ENCODE measurements around the gene CDAN1.

CDAN1 gene

DNA sequence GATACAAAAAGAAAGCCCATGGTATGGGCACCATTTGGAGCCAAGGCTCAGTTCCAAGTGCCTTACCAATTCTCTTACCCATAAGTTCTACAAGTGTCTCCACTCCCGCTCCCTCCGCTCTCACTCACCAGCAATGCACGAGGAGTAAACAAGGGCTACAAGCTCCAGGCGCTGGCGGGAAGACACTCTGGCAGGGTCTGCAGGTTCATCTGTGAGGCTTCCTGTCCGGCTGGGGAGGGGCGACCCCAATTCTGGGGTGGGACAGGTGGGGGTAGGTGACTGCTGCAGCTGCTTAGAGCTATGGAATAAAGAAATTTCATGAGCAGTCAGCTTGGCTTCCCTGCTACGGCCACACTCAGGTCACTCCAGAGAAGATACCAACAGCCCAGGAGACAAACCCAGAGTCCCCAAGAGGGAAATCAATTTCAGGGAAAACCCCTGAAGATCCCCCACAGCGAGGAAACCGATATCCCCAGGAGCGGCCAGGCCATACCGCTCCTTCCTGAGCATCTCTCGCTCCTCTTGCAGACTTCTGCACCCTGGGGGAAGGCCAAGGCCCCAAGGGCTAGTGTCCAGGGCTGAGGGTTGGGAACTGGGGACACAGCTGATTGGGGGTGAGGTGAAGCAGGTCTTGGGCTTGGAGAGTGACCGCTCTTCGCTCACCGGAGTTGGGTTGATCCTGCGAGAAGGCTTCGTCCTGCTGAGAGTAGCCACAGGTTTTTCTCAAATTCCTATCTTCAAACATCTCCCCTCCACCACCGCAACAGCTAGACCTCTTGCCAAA lies 1.4 kb downstream of the CDAN1 start:
- DNase-seq (ENCODE audit: low spot score), result no peak

DNA sequence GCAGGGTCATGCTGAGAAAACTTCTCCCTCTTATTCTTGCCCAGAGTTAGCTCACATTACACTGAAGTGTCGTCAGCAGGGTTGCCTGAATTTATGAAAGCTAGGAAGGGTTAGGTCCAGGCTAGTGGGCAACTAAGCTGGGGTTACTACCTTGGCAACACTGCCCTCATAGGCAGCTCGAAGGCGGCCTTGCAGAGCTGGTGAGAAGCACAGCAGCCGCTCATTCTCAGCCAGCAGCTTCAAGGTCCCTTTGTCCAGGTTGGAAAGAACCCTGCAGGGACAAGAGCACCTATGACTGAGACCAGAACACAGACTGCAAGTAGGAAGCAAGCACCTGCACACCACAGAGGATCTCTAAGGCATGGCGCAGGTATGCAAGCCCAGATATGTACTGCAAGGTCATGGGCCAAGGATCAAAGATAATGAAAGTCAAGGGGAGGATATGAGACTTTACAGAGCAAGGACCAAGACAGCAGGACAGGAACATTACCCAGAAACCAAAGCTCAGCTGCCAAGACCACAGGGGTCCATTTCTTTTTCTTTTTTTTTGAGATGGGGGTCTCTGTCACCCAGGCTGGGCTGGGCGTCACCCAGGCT lies 2.8 kb downstream of the CDAN1 start:
- DNase-seq (ENCODE audit: low spot score), result no peak

DNA sequence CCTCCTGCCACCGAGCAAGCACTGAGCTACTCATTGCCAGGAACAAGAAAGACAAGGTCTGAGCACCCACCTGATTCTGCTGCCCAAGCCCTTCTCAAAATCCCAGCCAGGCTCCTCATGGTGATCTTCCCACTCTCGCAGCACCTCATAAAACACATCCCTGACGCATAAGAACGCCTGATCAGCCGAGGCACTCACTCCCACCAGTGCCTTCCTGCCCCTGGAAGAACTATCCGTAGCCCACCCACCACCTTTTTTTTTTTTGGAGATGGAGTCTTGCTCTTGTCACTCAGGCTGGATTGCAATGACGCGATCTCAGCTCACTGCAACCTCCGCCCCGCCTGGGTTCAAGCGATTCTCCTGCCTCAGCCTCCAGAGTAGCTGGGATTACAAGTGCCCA lies 3.9 kb downstream of the CDAN1 start:
- DNase-seq (ENCODE audit: low spot score), result no peak

DNA sequence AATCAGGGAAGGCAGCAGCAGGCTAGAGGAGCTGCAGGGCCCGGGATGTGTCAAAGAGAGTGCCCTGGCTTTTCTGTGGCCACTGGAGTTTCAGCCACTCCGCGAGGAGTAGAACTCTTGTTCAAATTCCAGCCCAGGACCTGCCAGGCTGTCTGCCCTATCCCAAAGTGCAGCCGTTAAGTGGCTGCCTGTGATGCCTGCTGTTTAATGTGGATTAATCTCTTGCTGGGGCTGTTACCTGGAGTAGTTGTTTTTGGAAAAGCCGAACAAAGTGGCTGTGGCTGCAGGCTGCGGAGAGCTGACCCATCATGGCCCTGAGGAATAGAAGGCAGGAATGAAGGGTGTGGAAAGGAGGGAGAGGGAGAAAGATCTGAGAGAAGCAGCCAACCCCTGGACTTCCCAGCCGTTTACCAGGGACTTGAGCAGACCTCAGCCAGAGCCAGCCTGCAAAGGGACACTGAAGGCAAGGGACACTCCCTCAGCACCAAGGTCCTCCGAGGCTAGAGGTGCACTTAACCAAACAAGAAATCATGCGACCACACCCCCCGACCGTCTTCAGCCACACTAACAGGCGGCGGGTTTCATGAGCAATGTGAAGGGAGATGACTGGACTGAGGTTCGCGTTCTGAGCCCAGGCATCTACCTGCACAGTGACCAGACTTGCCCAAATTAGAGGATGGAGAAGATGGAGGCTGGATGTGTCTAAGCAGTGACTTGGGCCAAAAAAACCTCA lies 4.7 kb downstream of the CDAN1 start:
- DNase-seq (ENCODE audit: low spot score), result no peak

DNA sequence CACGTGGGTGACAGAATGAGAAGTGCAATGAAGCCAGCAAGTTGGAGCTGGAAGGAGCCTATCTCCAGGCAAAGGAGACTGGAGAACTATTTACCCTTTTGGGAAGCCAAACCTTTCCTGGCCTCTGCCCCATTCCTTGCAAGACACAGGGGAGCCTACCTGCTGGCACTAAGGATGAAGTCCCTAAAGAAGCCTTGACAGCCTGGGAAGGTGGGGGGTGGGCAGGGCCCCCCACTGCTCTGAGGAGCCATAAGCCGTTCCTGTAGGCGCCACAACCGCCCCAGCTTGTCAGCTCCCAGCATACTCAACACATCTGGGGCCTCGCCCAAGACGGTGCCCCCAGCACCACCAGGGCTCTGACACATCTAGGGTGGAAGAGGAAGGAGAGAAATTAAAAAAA lies 5.5 kb downstream of the CDAN1 start:
- DNase-seq (ENCODE audit: low spot score), result no peak

DNA sequence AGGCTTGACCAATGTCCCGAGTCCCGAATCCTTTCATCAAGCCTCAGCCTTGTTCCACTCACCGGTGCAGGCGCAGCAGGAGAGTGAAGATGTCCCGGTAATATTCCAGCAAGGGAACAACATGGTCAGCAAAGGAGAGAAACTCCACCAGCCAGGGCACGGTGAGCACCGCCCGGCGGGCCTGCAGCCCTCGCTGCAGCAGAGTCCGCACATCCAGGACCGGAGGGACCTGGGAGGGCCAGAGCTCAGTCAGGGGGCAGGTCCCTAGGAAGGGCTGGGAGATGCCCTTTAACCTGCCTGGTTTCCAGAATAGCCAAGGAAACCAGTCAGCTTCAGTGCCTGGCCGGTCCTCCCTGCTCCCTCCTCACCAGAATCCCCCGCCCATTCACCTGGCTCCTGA lies 6.4 kb downstream of the CDAN1 start:
- no peak for DNase-seq (ENCODE audit: low spot score)

DNA sequence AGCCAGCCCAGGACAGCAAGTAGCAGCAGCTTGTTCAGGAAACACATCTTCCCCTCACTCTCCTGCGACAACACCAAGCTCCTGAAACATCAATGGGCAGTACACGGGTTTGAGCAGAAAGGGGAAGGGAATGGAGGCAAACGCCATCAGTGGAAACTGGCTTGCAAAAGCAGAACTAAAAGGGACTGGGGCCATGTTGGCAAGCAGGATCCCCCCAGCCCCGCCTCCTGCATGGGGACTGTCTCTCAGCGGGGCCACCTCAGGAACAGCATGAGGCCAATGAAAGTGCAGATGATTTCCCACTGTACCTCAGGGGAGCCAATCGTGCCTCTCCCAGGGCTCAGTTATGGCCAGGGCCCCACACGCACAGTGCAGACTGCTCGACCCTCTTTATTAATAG lies 6.8 kb downstream of the CDAN1 start:
- no peak for DNase-seq (ENCODE audit: low spot score)

DNA sequence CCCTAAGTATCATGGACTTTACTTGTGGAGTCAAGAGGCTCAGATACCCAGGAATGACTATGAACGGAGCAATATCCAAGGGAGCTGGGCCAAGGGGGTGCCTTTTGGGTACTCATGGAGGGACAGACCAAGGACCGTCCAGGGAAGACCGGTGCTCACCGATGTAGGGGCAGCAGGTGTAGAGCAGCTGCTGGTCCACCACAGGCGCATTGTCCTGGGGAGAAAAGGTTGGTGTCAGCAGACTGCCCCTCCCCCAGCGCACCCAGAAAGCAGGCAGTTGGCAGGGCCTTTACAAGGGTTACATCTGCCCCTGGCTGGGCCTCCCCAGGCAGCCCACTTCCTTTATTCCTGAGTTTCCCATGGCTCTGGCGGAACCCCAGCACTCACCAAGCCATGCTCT lies 7.5 kb downstream of the CDAN1 start:
- DNase-seq (ENCODE audit: low spot score), result no peak

DNA sequence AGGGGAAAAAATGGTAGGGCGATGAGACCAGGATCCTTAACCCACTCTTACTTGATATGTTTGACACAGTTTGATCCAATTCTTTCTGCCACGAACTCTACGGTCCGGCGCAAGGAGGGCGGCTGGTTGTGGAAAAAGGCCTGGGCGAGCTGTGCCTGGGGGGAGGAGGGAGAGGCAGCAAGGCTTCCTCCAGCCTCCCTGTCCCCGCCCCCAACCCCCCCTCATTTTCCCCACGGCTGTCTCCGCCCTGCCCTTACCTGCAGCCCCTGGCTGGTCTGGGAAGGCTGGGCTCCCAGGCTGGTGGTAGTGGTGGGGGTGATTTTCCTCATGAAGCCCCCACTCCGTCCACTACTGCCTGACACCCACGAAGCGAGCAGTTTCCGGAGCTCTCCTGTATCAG lies 8.0 kb downstream of the CDAN1 start:
- DNase-seq (ENCODE audit: low spot score), result no peak

DNA sequence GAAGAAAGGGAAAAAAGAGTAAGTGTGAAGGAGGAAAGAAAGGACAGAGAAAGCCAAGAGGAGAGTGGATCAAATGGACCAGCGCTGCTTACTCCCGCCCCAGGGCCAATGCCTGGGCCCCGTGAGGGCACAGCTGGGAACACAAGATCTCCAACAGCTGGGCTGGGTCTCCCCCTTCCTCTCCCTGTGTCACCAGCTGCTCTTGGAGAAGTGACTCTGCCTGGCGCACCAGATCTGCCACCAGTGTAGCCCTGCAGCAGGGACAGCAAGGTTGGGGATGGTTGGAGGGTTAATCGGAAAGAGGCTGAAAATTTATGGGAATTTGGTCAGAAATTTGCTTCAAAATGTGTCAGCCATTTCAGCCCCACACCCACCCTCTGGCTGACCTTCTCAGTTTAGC lies 8.4 kb downstream of the CDAN1 start:
- DNase-seq (ENCODE audit: low spot score), result no peak

DNA sequence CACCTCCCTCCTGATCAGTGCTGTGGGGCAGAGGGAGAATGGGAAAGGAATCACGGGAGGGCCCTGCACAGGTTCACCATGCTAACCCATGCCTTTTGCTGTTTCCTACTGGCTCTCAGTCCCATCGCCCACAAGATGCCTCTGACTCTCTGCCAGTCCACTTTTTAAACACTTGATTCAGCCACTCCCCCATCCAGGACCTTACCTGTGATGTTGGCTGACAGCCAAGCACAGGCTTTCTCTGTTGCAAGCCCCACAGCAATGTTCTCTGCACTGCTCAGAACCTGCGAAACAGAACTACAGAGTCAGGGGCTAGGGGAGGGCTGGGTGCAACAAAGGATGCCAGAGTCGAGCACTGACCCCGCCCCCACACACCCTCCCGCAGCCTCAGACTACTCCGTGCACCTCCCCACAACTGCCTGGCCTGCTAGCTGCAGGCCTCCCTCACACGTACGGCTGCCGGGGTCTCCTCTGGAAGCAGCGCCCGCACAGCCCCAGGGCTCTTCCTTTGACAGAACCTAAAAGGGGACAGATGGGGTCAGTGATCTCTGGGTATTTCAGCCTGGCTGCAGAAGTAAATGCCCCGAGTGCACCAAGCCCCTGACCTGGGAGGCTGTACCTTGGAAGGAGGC lies 9.1 kb downstream of the CDAN1 start:
- DNase-seq (ENCODE audit: low spot score), result no peak

DNA sequence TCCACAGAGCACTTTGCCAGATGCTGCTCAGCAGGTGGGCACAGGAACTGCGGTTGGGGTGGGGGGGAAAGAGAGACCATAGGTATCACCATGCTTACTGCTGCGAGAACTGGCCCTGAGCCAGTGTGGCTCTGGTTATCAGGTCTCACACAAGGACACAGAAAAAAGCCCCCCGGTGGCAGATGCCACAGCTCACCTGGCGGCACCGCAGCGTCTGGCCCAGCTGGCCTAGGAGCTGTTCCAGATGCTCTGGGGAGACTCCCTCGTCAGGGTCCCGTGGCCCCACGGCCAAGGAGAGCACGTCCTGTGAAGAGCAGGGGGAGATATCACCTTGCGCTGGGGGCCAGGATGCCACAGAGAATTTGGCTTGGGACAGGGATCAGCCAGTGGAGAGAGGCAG lies 10.8 kb downstream of the CDAN1 start:
- no peak for DNase-seq (ENCODE audit: low spot score)

DNA sequence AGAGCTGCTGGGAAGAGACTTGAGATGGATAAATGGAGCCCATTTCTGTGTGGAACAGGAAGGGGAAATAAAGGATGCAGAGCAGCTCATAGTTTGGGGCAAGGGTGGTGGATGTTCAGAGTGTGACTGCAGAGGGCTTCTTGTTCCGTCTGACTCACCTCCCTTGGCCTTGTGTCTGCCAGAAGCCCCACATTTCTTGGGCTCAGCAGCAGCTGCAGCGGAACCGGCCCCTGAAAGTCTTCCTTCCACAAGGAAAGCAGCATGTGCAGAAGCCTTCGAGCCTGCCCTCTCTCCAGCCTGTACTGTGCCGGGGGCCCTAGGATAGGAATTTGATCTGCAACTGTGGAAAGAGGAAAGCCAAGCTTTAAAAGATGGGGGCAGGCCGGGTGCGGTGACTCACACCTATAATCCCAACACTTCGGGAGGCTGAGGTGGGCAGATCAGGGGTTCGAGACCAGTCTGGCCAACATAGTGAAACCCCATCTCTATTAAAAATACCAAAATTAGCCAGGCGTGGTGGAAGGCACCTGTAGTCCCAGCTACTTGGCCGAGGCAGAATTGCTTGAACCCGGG lies 11.5 kb downstream of the CDAN1 start:
- DNase-seq (ENCODE audit: low spot score), result no peak

DNA sequence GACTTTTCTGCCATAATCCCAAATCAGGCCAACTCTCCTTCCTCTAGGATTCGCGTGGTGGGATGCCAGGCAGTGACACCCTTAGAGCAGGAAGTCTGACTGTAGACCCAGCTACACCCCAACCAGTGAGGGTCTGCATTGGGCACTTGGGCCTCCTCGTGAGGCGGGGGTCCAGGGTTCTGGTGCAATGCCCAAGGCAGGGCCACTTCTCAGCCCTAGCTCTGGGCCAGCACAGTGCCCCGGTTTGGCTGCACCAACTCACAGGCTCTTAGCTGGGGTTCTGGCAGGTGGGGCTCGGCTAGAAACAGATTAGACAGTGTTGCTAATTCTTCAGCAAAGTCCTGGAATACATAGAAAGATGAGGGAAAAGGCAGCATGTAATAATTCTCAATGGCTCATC lies 12.7 kb downstream of the CDAN1 start:
- DNase-seq (ENCODE audit: low spot score), result no peak

DNA sequence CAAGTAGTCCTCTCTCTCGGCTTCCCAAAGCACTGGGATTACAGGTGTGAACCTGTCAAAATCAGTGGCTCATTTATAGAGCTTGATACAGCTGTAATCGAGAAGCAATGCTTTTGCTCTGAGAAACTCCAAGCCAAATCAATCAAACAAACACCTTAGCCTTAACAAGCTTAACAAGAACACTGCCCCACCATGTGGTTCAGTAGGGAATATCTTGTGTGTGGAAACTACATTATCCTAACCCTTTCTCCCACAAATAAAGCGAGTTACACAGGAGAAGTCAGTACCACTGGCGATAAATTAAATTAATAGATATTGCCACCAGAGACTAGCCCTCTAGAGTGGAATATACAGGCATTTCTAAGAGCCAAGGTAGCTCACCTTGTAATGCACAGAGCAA lies 13.9 kb downstream of the CDAN1 start:
- no peak for DNase-seq (ENCODE audit: low spot score)

DNA sequence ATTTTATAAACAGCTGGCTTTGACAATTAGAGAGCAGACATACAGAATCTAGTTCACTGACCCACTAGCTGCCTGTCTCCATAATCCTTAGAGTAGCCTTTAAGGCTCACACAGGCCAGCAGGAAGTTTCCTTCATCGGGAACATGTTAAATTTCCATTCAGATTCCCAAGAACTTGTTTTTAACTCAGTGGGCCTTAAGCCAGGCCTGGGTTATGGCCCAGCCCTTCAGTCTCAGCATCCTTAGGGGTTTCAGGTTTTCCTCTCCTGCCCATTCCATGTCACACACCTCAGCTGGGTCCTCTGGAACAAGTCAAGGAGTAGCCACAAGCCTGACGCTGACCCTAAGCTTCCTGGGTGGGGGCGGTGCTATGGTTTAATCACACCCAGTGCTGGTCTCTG lies 15.0 kb downstream of the CDAN1 start:
- no peak for DNase-seq (ENCODE audit: low spot score)

DNA sequence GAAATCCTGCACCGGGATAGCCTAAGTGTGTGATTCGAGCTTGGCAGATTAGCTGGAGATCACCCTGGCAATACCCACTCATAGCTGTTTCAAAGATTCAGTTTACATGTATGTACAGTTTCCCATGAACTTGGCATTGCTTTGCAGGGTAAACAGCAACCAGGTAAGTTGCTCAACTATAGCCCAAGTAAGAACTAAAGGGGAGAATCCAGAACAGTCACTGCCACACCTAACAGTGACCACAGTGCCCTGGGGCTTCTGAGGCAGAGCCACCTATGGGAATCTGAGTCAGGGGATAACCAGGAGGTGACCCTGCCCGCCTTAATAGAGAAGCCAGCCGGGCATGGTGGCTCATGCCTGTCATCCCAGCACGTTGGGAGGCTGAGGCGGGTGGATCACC lies 15.9 kb downstream of the CDAN1 start:
- no peak for DNase-seq (ENCODE audit: low spot score)

DNA sequence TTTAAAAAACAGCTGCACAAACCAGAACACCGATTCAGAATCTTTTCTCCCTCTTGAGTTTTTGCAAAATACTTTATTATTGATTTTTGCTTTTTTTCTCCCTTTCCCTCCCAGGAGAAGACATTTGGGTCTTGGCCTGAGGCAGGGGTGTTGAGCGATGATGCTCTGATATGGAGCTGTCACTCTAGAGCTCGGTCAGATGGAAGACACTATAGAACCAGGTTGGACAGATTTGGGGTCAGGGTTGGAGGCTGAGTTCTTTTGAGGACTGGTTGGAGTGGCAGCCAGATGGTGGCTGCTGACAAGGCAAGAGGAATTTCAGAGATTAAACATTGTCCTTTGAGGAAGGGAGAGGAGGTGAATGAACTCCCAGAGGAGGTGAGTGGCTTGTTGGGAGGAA lies 16.9 kb downstream of the CDAN1 start:
- no peak for DNase-seq (ENCODE audit: low spot score)

DNA sequence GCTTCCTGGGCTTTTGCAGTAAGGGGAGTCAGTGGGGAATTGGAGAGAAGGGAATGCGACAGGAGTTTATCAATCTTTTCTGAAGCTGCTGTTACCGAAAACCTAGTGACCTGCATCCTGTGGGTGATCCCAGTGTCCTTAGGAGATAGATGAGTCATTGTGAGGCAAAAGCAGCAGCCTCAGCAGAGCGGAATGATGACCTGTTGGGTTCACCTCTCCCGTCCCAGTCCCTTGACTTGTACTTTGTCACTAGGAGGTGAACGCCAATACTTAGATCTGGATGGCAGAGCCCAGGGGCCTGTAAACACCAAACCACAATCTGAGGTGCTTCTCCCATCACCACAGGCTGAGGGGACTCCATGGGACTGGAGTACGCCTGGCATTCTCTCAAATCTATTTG lies 17.9 kb downstream of the CDAN1 start:
- no peak for DNase-seq (ENCODE audit: low spot score)

DNA sequence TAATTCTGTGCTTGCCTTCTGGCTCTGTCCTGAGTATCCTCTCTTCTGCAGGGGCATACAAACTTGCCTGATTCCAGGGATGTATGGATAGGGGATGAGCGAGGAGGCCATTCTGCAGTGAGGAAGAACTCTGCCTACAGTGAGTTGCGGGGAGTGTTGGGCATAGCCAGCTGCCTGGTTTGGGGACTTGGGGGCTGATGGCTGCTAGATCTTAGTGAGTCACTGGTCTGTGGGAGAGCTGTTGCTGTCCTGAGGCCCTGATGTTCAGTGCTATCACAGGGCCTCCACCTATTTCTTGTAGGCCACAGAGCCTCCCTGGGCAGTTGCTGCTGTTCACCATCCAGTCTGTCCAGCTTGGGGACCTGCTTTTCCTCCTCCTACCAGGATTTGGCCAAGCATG lies 20.3 kb downstream of the CDAN1 start:
- DNase-seq (ENCODE audit: low spot score), result no peak

DNA sequence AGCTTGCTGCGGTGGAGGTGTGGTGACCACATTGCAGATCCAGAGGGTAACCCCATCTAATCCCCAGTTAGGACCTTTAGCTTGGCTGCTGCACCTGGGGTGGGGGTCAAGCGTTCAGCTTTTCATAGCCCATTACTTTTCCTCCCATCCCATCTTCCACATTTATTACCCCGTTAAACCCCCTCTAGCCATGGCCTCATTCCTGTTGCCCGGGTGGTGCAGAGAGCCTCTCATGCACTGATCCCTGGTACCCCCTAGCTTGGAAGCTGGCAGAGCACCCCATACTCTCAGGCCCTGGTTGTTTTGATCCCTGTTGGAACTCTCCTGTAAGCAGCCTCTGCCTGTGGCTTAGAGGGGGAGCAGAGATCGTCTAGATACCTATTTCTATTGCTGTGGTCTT lies 20.8 kb downstream of the CDAN1 start:
- DNase-seq (ENCODE audit: low spot score), result no peak

DNA sequence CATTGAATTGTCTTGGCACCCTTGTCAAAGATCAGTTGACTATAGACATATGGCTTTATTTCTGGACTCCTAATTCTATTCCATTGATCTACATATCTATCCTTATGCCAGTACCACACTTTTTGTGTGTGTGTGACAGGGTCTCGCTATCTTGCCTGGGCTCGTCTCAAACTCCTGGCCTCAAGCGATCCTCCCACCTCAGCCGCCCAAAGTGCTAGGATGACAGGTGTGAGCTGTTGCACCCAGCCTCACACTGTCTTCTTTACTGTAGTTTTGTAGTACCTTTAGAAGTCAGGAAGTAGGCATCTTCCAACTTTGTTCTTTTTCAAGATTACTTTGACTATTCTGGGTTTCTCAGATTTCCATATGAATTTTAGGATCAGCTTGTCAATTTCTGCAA lies 24.3 kb downstream of the CDAN1 start:
- DNase-seq (ENCODE audit: low spot score), result no peak

DNA sequence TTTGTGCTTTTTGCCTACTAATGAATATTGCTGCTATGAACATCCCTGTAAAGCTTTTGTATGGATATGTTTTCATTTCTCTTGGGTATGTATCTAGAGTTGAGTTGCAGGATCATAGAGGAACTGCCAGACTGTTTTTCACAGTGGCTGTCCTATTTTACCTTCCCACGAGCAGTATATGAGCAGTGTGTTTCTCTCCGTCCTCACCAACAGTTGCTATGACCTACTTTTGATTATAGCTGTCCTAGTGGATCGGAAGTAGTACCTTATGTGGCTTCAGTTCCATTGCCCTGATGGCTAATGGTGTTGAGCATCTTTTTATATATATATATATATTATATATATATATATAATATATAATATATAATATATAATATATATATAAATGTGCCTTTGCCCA lies 25.2 kb downstream of the CDAN1 start:
- DNase-seq (ENCODE audit: low spot score), result no peak

All from NAMALWA (cell line).